ENCODE data around the gene AP2A2.
A peak's percentile ranks its signal among the peaks of the same experiment; 100 is the strongest.

The AP2A2 gene

DNA sequence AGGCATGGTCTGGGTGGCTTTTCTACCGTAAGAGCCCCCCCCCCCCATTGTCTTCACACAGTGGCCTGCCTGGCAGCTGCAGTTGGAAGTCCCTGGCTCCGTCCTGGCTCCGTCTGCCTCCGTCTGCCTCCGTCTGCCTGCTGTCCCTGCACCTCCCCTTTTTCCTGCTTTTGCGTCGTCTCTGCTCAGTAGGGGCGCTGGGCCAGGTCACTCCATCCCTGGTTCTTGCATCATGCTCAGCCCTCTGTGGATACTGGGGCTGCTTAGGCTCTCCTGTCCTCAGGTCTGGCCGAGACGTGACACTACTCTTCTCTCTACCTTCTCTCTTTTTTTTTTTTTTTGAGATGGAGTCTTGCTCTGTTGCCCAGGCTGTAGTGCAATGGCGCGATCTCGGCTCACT, 27.8 kb downstream of the AP2A2 start:
- Histone ChIP-seq H3K36me3 (peaks cover 15% of the 10 kb centered on the region), H3K27ac (no peak overlapping the region), H3K27me3 (ENCODE audit: insufficient read depth, low read depth, severe bottlenecking) (no peaks in the 10 kb centered on the region), H3K4me3 (ENCODE audit: low read depth, low read length) (no peak overlapping the region), H3K9me3 (ENCODE audit: severe bottlenecking) (no peaks in the 10 kb centered on the region)
- DNase-seq: no peak
- TF ChIP-seq, protein P1, sequence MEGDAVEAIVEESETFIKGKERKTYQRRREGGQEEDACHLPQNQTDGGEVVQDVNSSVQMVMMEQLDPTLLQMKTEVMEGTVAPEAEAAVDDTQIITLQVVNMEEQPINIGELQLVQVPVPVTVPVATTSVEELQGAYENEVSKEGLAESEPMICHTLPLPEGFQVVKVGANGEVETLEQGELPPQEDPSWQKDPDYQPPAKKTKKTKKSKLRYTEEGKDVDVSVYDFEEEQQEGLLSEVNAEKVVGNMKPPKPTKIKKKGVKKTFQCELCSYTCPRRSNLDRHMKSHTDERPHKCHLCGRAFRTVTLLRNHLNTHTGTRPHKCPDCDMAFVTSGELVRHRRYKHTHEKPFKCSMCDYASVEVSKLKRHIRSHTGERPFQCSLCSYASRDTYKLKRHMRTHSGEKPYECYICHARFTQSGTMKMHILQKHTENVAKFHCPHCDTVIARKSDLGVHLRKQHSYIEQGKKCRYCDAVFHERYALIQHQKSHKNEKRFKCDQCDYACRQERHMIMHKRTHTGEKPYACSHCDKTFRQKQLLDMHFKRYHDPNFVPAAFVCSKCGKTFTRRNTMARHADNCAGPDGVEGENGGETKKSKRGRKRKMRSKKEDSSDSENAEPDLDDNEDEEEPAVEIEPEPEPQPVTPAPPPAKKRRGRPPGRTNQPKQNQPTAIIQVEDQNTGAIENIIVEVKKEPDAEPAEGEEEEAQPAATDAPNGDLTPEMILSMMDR (IDR thresholded peaks at IDR 0.05; ENCODE audit: low read depth, low read length): no peak

DNA sequence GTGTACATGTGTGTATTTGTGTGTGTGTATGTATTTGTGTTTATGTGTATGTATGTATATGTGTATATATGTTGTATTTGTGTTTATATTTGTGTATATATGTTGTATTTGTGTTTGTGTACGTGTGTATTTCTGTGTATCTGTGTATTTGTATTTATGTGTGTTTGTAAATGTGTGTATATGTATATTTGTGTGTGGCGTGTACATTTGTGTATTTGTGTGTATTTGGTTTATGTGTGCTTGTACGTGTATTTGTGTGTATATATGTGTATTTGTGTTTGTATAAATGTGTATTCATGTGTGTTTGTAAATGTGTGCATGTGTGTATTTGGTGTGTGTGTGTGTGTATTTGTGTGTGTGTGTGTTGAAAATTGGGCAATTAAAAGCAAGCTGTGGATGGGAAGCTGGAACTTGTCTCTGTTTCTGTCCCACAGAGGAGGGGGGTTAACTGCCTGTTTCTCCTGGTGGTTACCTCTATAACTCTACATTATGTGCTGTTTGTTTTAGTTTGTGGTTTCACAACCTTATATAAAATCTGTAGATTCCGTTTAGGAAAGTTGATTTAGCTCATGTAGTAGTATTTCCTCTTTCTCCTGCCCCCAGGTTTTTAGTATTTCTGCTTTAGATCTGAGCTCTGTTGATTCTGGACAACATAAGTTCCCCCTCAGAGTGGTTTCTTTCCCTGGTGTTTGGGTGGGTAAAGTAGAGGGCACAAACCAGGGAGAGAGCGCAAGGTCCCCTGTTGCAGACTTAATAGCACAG, 28.9 kb downstream of the AP2A2 start:
- peaks cover 13% of the 10 kb centered on the region for H3K36me3 ChIP-seq
- no peak overlapping the region for H3K27ac ChIP-seq
- no peaks in the 10 kb centered on the region for H3K9me3 ChIP-seq (ENCODE audit: severe bottlenecking)
- H3K27me3 ChIP-seq (ENCODE audit: insufficient read depth, low read depth, severe bottlenecking): no peaks in the 10 kb centered on the region
- DNase-seq: no peak
- TF ChIP-seq, protein P1 (IDR thresholded peaks at IDR 0.05; ENCODE audit: low read depth, low read length): no peak
- H3K4me3 ChIP-seq (ENCODE audit: low read depth, low read length): no peak overlapping the region

DNA sequence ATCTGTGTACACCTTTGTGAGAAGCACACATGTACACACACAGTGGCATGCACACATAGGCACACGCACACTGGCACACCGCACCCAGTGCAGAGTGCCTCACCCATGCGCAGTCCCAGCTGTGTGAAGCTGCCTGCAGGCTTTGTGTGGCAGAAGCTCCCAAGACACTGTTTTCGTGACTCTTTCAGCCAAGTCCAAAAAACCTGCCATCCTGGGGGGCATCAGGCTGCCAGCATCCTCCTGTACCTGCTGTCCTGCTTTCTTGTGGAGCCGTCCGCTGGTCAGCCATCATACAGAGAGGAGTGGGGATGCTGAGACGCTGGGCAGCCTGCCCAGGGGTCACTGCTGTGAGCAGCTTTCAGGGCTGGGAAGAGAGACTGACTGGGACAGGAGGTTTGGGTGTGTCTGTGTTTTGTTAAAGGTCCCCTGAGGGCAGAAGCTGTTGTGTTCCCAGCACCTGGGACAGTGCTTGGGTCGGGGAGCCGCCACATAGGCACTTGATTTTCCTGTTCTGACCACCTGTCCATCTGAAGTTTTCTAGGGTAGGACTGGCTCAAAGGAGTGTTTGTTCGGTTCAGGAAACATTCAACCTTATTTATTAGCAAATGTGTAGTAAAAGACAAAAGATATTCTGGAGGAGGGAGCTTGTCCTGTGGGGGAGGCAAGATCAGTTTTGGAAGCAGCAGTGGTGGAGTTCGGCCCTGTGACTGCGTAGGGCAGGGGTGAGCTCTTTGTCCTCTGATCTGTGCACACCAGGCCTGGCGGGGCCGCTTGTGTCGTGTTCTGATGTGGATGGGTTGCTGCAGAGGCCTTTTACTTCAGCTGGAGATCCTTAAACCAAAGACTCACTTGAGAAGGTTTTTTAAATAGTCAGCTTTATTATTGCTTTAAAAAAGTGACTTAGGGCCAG, 29.7 kb downstream of the AP2A2 start:
- no peaks in the 10 kb centered on the region for H3K27me3 ChIP-seq (ENCODE audit: insufficient read depth, low read depth, severe bottlenecking)
- H3K9me3 ChIP-seq (ENCODE audit: severe bottlenecking): no peaks in the 10 kb centered on the region
- no peak overlapping the region for H3K27ac ChIP-seq
- TF ChIP-seq, protein P1 (IDR thresholded peaks at IDR 0.05; ENCODE audit: low read depth, low read length): no peak
- peaks cover 18% of the 10 kb centered on the region for H3K36me3 ChIP-seq
- DNase-seq: no peak
- H3K4me3 ChIP-seq (ENCODE audit: low read depth, low read length): no peak overlapping the region

DNA sequence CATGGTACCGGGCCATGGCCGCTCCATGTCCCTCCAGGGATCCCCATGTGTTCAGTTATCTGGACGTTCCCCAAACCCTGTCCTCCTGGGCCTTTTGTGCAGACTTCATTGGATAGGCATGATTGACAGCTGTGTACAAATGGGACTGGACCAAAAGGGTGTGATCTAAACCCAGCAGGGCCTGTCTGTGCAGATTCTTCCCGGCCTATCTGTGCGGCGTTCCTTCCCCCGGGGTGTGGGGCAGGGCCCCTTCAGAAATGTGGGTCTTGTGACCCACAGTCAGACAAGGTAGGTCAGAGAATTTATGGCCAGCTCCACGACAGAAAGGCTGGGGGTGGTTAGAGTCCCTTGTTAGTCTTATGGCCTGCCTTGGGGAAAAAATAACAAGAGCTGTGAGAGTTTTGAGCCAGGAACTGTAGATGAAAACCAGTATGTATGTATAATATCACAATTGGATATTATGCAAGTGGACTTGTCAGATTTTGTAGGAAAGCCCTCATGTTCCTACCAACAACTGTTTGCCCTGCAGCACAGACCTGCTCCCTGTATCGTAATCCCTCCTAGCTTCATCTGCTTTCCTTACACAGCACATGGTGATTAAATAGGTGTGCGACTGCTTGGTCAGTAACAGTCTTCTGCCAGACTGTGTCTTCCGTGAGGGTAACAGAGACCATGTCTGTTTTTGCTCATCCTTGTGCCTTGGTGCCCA, 31.7 kb downstream of the AP2A2 start:
- H3K27me3 ChIP-seq (ENCODE audit: insufficient read depth, low read depth, severe bottlenecking): no peaks in the 10 kb centered on the region
- TF ChIP-seq, protein P1 (IDR thresholded peaks at IDR 0.05; ENCODE audit: low read depth, low read length): no peak
- H3K27ac ChIP-seq: peak overlapping the region; percentile 30; the same call in 1 of the 2 replicates
- no peaks in the 10 kb centered on the region for H3K9me3 ChIP-seq (ENCODE audit: severe bottlenecking)
- H3K4me3 ChIP-seq (ENCODE audit: low read depth, low read length): no peak overlapping the region
- no peak for DNase-seq
- H3K36me3 ChIP-seq: peaks cover 25% of the 10 kb centered on the region

DNA sequence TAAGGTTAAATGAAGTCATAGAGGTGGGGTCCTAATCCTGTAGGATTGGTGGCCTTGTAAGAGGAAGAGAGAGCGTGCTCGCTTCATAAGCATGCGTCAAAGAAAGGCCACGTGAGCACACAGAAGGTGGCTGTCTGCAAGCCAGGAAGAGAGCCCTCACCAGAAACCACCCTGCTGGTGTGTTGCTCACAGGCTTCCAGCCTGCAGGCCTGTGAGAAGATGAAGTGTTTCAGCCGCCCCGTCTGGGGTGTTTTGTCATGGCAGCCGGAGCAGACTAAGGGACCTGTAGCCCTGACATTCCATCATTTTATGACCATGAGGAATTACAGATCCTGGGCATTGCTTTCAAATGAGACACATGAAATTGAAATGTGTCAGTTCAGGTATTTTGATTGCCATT, 32.4 kb downstream of the AP2A2 start:
- no peaks in the 10 kb centered on the region for H3K9me3 ChIP-seq (ENCODE audit: severe bottlenecking)
- H3K4me3 ChIP-seq (ENCODE audit: low read depth, low read length): no peak overlapping the region
- H3K27ac ChIP-seq: no peak overlapping the region
- peaks cover 31% of the 10 kb centered on the region for H3K36me3 ChIP-seq
- TF ChIP-seq, protein P1 (IDR thresholded peaks at IDR 0.05; ENCODE audit: low read depth, low read length): no peak
- H3K27me3 ChIP-seq (ENCODE audit: insufficient read depth, low read depth, severe bottlenecking): no peaks in the 10 kb centered on the region
- DNase-seq: no peak

Data from WERI-Rb-1 (cell line).